ENCODE data around the gene KRT73.

The KRT73 gene

GRCh38 chr12:52645982-52646381, 27.6 kb upstream of the KRT73 start:
- DNase-seq (ENCODE audit: low read depth in 2 of 2), result no peak

- DNase-seq (ENCODE audit: low read depth in 2 of 2), result peak in 1 of 2 donors; percentile 8
Measured at GRCh38 chr12:52645120-52645761, 26.9 kb upstream of the KRT73 start.

- DNase-seq (ENCODE audit: low read depth in 2 of 2), result no peak
Measured at GRCh38 chr12:52644078-52644415, 25.7 kb upstream of the KRT73 start.

GRCh38 chr12:52643233-52644077, 25.1 kb upstream of the KRT73 start:
- DNase-seq (ENCODE audit: low read depth in 2 of 2), result no peak

- DNase-seq (ENCODE audit: low read depth in 2 of 2), result no peak
Measured at GRCh38 chr12:52641468-52641867, 23.1 kb upstream of the KRT73 start.

GRCh38 chr12:52637299-52637698, 18.9 kb upstream of the KRT73 start:
- no peak for DNase-seq (ENCODE audit: low read depth in 2 of 2)

GRCh38 chr12:52636592-52637258, 18.4 kb upstream of the KRT73 start:
- DNase-seq (ENCODE audit: low read depth in 2 of 2), result no peak

- no peak for DNase-seq (ENCODE audit: low read depth in 2 of 2)
Measured at GRCh38 chr12:52636189-52636588, 17.8 kb upstream of the KRT73 start.

GRCh38 chr12:52634266-52635056, 16.1 kb upstream of the KRT73 start:
- no peak for DNase-seq (ENCODE audit: low read depth in 2 of 2)

- no peak for DNase-seq (ENCODE audit: low read depth in 2 of 2)
Measured at GRCh38 chr12:52633383-52633782, 15.0 kb upstream of the KRT73 start.

GRCh38 chr12:52632656-52633055, 14.3 kb upstream of the KRT73 start:
- no peak for DNase-seq (ENCODE audit: low read depth in 2 of 2)

GRCh38 chr12:52631676-52632459, 13.5 kb upstream of the KRT73 start:
- DNase-seq (ENCODE audit: low read depth in 2 of 2), result no peak

- no peak for DNase-seq (ENCODE audit: low read depth in 2 of 2)
Measured at GRCh38 chr12:52631264-52631663, 12.9 kb upstream of the KRT73 start.

- no peak for DNase-seq (ENCODE audit: low read depth in 2 of 2)
Measured at GRCh38 chr12:52630599-52631200, 12.3 kb upstream of the KRT73 start.

GRCh38 chr12:52630008-52630500, 11.7 kb upstream of the KRT73 start:
- no peak for DNase-seq (ENCODE audit: low read depth in 2 of 2)

- no peak for DNase-seq (ENCODE audit: low read depth in 2 of 2)
Measured at GRCh38 chr12:52629281-52630007, 11.1 kb upstream of the KRT73 start.

GRCh38 chr12:52628841-52629240, 10.5 kb upstream of the KRT73 start:
- no peak for DNase-seq (ENCODE audit: low read depth in 2 of 2)

GRCh38 chr12:52628111-52628507, 9.8 kb upstream of the KRT73 start:
- no peak for DNase-seq (ENCODE audit: low read depth in 2 of 2)

- DNase-seq (ENCODE audit: low read depth in 2 of 2), result no peak
Measured at GRCh38 chr12:52627395-52628110, 9.2 kb upstream of the KRT73 start.

All from stimulated activated CD8-positive, alpha-beta memory T cell treated with anti-CD3 and anti-CD28 coated beads, Interleukin-2, amount 100 ng/mL, for 1 hour (primary cell).